Endothelial cell of umbilical vein (primary cell): Measurements from ENCODE around the gene IGHMBP2. TPM values are rescaled to one million over a fixed set of nuclear protein-coding genes. Genes with fewer than 3 reads are reported as not detected.
"Not testable (repeated sequence)": the region's sequence is repeated elsewhere in the genome, so short reads cannot be mapped to it uniquely, and the experiment has no call there.

Source experiments
- BruUV-seq: library from RNA; stranded (reverse); fragments of 400-500 nt; replicated peaks from 2 replicates; lab custom pipeline; 2021; lab: Mats Ljungman, UMichigan
- CTCF ChIA-PET: fragments of 300-600, 350-600 bp; sonication (Branson Sonifier 250); formaldehyde crosslinking; loops from one replicate; lab custom pipeline; 2021; ENCODE audit warnings: antibody characterized with exemption, inconsistent platforms; lab: Charles Lee
- POLR2A ChIA-PET: fragments of 300-600, 350-600 bp; sonication (Branson Sonifier 250); formaldehyde crosslinking; loops from one replicate; lab custom pipeline; 2021; ENCODE audit warnings: antibody characterized with exemption, inconsistent platforms; lab: Charles Lee
- DNase-seq: peaks from one replicate; pipeline ENCODE4 v3.0.0-alpha.2; 2011; ENCODE audit warnings: low read depth, low spot score
- FAIRE-seq: peaks from 2 replicates; lab custom pipeline; 2011; peaks lifted over from hg19 to GRCh38; lab: Jason Lieb, UNC
- H2AFZ ChIP-seq: 2 replicates; pipeline ENCODE4 v1.6.0; 2012; ENCODE audit warnings: low read depth, low read length, control low read depth, inconsistent platforms
- H3K27ac ChIP-seq: 2 replicates; pipeline ENCODE4 v1.5.1; 2011; ENCODE audit warnings: low read depth, mild to moderate bottlenecking, control low read depth, low read length, moderate library complexity; ENCODE audit not compliant: insufficient read depth
- H3K27me3 ChIP-seq, 2 experiments: 2 replicates each; pipeline versions ENCODE4 v1.6.0 to v1.6.1; 2011; ENCODE audit warnings: low read length in 2 of 2, mixed read lengths in 1 of 2; ENCODE audit not compliant: control insufficient read depth in 2 of 2, insufficient read depth in 2 of 2
- H3K36me3 ChIP-seq, 2 experiments: 2 replicates in 1 of 2; 3 replicates in 1 of 2; pipeline ENCODE4 v1.5.1; 2011; ENCODE audit warnings: low read length in 2 of 2, mild to moderate bottlenecking in 1 of 2, moderate library complexity in 1 of 2; ENCODE audit not compliant: control insufficient read depth in 2 of 2, insufficient read depth in 2 of 2; ENCODE audit errors: extremely low read depth in 1 of 2
- H3K4me1 ChIP-seq: 3 replicates; pipeline ENCODE4 v1.5.1; 2011; ENCODE audit warnings: mild to moderate bottlenecking, low read length; ENCODE audit not compliant: control insufficient read depth, insufficient read depth; ENCODE audit errors: extremely low read depth
- H3K4me2 ChIP-seq: 2 replicates; pipeline ENCODE4 v1.6.1; 2011; ENCODE audit warnings: low read length, control low read depth, mixed read lengths; ENCODE audit not compliant: insufficient read depth
- H3K4me3 ChIP-seq, 3 experiments: fragments of 200-600 bp in 1 of 3; sonication (generic), shearing (Covaris generic) in 1 of 3; replicated peaks in 1 of 3; 2 replicates each; pipeline ENCODE4 v1.5.1; 2011 to 2016; ENCODE audit warnings: control low read depth in 3 of 3, low read length in 3 of 3, mild to moderate bottlenecking in 2 of 3, inconsistent platforms in 1 of 3, low read depth in 1 of 3, moderate library complexity in 1 of 3; ENCODE audit not compliant: insufficient read depth in 1 of 3
- H3K79me2 ChIP-seq: 2 replicates; pipeline ENCODE4 v1.6.0; 2012; ENCODE audit warnings: low read length, inconsistent platforms; ENCODE audit not compliant: control insufficient read depth, insufficient read depth
- H3K9ac ChIP-seq: replicated peaks from 2 replicates; pipeline ENCODE3; 2011; ENCODE audit warnings: low read length, control low read depth; ENCODE audit not compliant: insufficient read depth; ENCODE audit errors: extremely low read depth
- H3K9me1 ChIP-seq: replicated peaks from 3 replicates; pipeline ENCODE4 v1.6.0; 2011; ENCODE audit warnings: mild to moderate bottlenecking, low read length; ENCODE audit not compliant: control insufficient read depth, insufficient read depth; ENCODE audit errors: extremely low read depth
- H3K9me3 ChIP-seq: replicated peaks from 2 replicates; pipeline ENCODE4 v1.5.1; 2012; ENCODE audit warnings: low read length, inconsistent platforms; ENCODE audit not compliant: control insufficient read depth, insufficient read depth
- H4K20me1 ChIP-seq: replicated peaks from 2 replicates; pipeline ENCODE3; 2011; ENCODE audit warnings: mild to moderate bottlenecking, low read length; ENCODE audit not compliant: control insufficient read depth, insufficient read depth; ENCODE audit errors: extremely low read depth
- EZH2 ChIP-seq: IDR thresholded peaks from 2 replicates; pipeline ENCODE4 v1.6.1; 2012; ENCODE audit warnings: borderline replicate concordance, low read depth, mild to moderate bottlenecking, moderate library complexity, low read length, inconsistent platforms; ENCODE audit not compliant: severe bottlenecking
- FOS ChIP-seq: IDR thresholded peaks from 2 replicates; pipeline ENCODE4 v1.6.1; 2011; ENCODE audit warnings: mild to moderate bottlenecking, low read length, moderate library complexity, borderline replicate concordance; ENCODE audit not compliant: insufficient read depth
- GATA2 ChIP-seq: IDR thresholded peaks from 2 replicates; pipeline ENCODE4 v1.7.0; 2011; ENCODE audit warnings: low read depth, mild to moderate bottlenecking, moderate library complexity, mixed read lengths, low read length; ENCODE audit not compliant: insufficient read length, insufficient read depth
- JUN ChIP-seq: IDR thresholded peaks from 2 replicates; pipeline ENCODE4 v1.6.1; 2011; ENCODE audit warnings: borderline replicate concordance, low read depth; ENCODE audit not compliant: insufficient read length, insufficient read depth
- MYC ChIP-seq: IDR thresholded peaks from one replicate; pipeline ENCODE4 v1.6.1; 2011; ENCODE audit warnings: mild to moderate bottlenecking, low read depth, low read length
- POLR2A ChIP-seq: IDR thresholded peaks from 2 replicates; pipeline ENCODE4 v1.6.1; 2012; ENCODE audit warnings: low read depth, mild to moderate bottlenecking, control low read depth, low read length
- POLR2AphosphoS5 ChIP-seq: IDR thresholded peaks from 2 replicates; pipeline ENCODE4 v1.6.1; 2012; ENCODE audit warnings: low read depth, mild to moderate bottlenecking, control low read depth, low read length, moderate library complexity; ENCODE audit not compliant: insufficient read depth
- dilution Hi-C: fragments of 300-500 bp; cut with MboI; formaldehyde crosslinking; loops from one replicate; pipeline ENCODE4 v1.15.0; 2019; ENCODE audit warnings: low sequenced_read_pairs; ENCODE audit not compliant: extremely low pct_ligation_motif_present
- intact Hi-C: fragments of 100-400 bp; cut with micrococcal nuclease; formaldehyde crosslinking; loops from one replicate; pipeline ENCODE4 v1.10.0; 2022
- polyA plus RNA-seq, 4 experiments: library from polyadenylated mRNA; depleted of rRNA in 3 of 4; stranded (reverse) in 3 of 4; unstranded in 1 of 4; fragments of >200 nt; gene quantifications; 2 replicates each; pipeline versions ENCODE4 v1.2.1 to v1.2.3, GENCODE V29; 2011 to 2012; ENCODE audit warnings: missing spikeins in 1 of 4
- total RNA-seq: library from RNA; stranded (reverse); gene quantifications from 2 replicates; pipeline ENCODE4 v1.2.3, GENCODE V29; 2021
- TF ChIP-seq, protein P1 (sequence below), 2 donors: IDR thresholded peaks; 1 replicate in 1 of 2; 2 replicates in 1 of 2; pipeline ENCODE4 v1.5.1; 2011; ENCODE audit warnings: low read length in 2 of 2, mild to moderate bottlenecking in 2 of 2, moderate library complexity in 2 of 2, control low read depth in 1 of 2, inconsistent platforms in 1 of 2, low read depth in 1 of 2; ENCODE audit not compliant: insufficient read depth in 1 of 2; ENCODE audit errors: extremely low read depth in 1 of 2
- TF ChIP-seq, protein P2 (sequence below): IDR thresholded peaks from 2 replicates; pipeline ENCODE4 v1.6.1; 2011; ENCODE audit not compliant: insufficient read depth, insufficient read length

The IGHMBP2 gene
- total and polyA plus RNA-seq, 2 donors (not counting 3 experiments of a cell fraction or from before 2014, with no cell fraction given): 10.9 to 25.1 TPM

DNA sequence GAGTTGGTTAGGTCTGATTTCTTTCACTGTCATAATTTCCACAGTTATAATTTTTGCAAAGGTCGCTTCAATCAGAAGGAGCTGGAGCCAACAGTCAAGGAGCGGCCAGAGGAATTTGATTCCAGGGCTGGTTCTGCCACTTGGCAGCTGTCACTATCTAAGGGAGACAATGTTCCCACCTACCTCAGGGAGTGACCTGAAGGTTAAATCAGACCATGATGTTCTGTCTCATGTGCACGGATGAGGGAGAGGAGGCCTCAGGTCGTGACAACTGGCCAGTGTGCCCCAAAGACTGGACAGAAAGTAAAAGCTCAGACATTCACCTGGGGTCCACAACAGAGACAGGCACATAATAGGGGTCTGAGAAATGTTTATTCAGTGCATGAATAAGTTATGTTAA lies 69.5 kb downstream of the IGHMBP2 start:
- H3K9ac ChIP-seq: no peak overlapping the region
- TF ChIP-seq FOS (no peak), MYC (no peak), GATA2 (no peak), JUN (no peak), POLR2AphosphoS5 (no peak), POLR2A (no peak), EZH2 (no peak)
- TF ChIP-seq, protein P1, sequence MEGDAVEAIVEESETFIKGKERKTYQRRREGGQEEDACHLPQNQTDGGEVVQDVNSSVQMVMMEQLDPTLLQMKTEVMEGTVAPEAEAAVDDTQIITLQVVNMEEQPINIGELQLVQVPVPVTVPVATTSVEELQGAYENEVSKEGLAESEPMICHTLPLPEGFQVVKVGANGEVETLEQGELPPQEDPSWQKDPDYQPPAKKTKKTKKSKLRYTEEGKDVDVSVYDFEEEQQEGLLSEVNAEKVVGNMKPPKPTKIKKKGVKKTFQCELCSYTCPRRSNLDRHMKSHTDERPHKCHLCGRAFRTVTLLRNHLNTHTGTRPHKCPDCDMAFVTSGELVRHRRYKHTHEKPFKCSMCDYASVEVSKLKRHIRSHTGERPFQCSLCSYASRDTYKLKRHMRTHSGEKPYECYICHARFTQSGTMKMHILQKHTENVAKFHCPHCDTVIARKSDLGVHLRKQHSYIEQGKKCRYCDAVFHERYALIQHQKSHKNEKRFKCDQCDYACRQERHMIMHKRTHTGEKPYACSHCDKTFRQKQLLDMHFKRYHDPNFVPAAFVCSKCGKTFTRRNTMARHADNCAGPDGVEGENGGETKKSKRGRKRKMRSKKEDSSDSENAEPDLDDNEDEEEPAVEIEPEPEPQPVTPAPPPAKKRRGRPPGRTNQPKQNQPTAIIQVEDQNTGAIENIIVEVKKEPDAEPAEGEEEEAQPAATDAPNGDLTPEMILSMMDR (IDR thresholded peaks at IDR 0.05; ENCODE audit: extremely low read depth in 1 of 2, insufficient read depth in 1 of 2, low read depth in 1 of 2, low read length in 2 of 2): no peak
- TF ChIP-seq, protein P2, sequence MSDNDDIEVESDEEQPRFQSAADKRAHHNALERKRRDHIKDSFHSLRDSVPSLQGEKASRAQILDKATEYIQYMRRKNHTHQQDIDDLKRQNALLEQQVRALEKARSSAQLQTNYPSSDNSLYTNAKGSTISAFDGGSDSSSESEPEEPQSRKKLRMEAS: no peak
- CTCF ChIA-PET: no interaction called here
- H3K4me2 ChIP-seq: no peak overlapping the region
- no peak overlapping the region for H3K4me3 ChIP-seq
- no peaks in the 10 kb centered on the region for H3K79me2 ChIP-seq
- H3K27me3 ChIP-seq: peaks cover 0 to 12% of the 10 kb centered on the region in 2 experiments
- no peaks in the 10 kb centered on the region for H3K36me3 ChIP-seq
- H2AFZ ChIP-seq: no peak overlapping the region
- dilution Hi-C loops (no loop called here), intact Hi-C loops (no loop called here)
- POLR2A ChIA-PET: no interaction called here
- no peak for FAIRE-seq
- H4K20me1 ChIP-seq: no peaks in the 10 kb centered on the region
- H3K9me3 ChIP-seq: no peaks in the 10 kb centered on the region
- no peaks in the 10 kb centered on the region for H3K9me1 ChIP-seq
- H3K4me1 ChIP-seq: no peaks in the 10 kb centered on the region
- no TSS peak for BruUV-seq
- H3K27ac ChIP-seq: no peak overlapping the region
- DNase-seq: no peak

DNA sequence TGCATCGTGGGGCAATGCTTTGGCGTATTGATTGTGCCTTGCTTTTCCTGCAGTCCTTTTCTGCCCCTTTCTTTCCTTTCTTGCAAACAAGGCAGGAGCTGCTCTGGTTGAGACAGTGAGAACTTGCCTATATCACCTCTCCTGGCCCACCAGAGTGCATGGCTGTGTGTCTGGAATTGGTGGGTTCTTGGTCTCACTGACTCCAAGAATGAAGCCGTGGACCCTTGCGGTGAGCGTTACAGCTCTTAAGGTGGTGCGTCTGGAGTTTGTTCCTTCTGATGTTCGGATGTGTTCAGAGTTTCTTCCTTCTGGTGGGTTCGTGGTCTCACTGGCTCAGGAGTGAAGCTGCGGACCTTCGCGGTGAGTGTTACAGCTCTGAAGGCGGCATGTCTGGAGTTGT lies 70.0 kb downstream of the IGHMBP2 start:
- H3K4me1 ChIP-seq, dilution Hi-C loops, H3K9me3 ChIP-seq, H3K9ac ChIP-seq, intact Hi-C loops, H3K4me3 ChIP-seq, DNase-seq, CTCF ChIA-PET, H2AFZ ChIP-seq, H4K20me1 ChIP-seq, H3K27ac ChIP-seq, H3K36me3 ChIP-seq, POLR2A ChIA-PET, BruUV-seq, H3K79me2 ChIP-seq, H3K4me2 ChIP-seq, H3K9me1 ChIP-seq, FAIRE-seq: not testable (repeated sequence)
- H3K27me3 ChIP-seq: peaks cover 0 to 12% of the 10 kb centered on the region in 2 experiments
